HepG2 (cell line): Measurements from ENCODE around the gene CCDC117. TPM values are rescaled to one million over a fixed set of nuclear protein-coding genes. Genes with fewer than 3 reads are reported as not detected.

Experiments used
- DPF2 ChIP-seq: sonication (generic); formaldehyde crosslinking; IDR thresholded peaks from 2 replicates; pipeline ENCODE4 v1.4.0; 2020; ENCODE audit warnings: mild to moderate bottlenecking, low read depth, missing genetic modification reagents, borderline replicate concordance
- GTF3A ChIP-seq: sonication (generic); formaldehyde crosslinking; conservative IDR thresholded peaks from 2 replicates; pipeline ENCODE4 v1.4.0; 2020; ENCODE audit warnings: mild to moderate bottlenecking, missing genetic modification reagents
- IKZF1 ChIP-seq: fragments of 450-650 bp; IDR thresholded peaks from 2 replicates; pipeline ENCODE4 v1.7.1; 2016
- ZNF407 ChIP-seq: sonication (generic); formaldehyde crosslinking; IDR thresholded peaks from one replicate; pipeline ENCODE4 v1.5.1; 2020; ENCODE audit warnings: mild to moderate bottlenecking, missing genetic modification reagents; ENCODE audit errors: not compliant biosample characterization
- ZNF746 ChIP-seq: sonication (generic); formaldehyde crosslinking; IDR thresholded peaks from 2 replicates; pipeline ENCODE4 v1.8.0; 2022; ENCODE audit warnings: mild to moderate bottlenecking, missing genetic modification reagents
- polyA plus RNA-seq, 8 experiments: library from polyadenylated mRNA; depleted of rRNA in 3 of 8; stranded (reverse) in 7 of 8; unstranded in 1 of 8; fragments of >200 nt; fragmentation: Illumina TruSeq in 4 of 8; extraction: Trizol in 4 of 8; gene quantifications; 2 replicates each; pipeline versions ENCODE4 v1.2.1 to v1.2.3, GENCODE V29; 2011 to 2016; ENCODE audit warnings: low read depth in 4 of 8, missing spikeins in 1 of 8, mixed read lengths in 1 of 8; ENCODE audit not compliant: insufficient read depth in 1 of 8
- total RNA-seq, 5 experiments: library from RNA; depleted of rRNA; stranded (reverse); fragments of >200 nt; fragmentation: Illumina TruSeq; extraction: Trizol; gene quantifications; 2 replicates each; pipeline ENCODE4 v1.2.3, GENCODE V29; 2016; ENCODE audit warnings: low read depth in 1 of 5
- TF ChIP-seq, protein P1 (sequence below): sonication (generic); formaldehyde crosslinking; IDR thresholded peaks from 2 replicates; pipeline ENCODE4 v1.4.0; 2020; ENCODE audit warnings: missing genetic modification reagents, borderline replicate concordance

CCDC117 gene
- total and polyA plus RNA-seq, 2 of the 13 experiments (the other 11 are each of a cell fraction or from before 2014, with no cell fraction given): 12.6 to 34.2 TPM

- no peak for TF ChIP-seq ZNF407
- TF ChIP-seq DPF2 (CRISPR knock-in tag): no peak
- TF ChIP-seq IKZF1: no peak
- no peak for TF ChIP-seq GTF3A (CRISPR knock-in tag)
- TF ChIP-seq, protein P1, sequence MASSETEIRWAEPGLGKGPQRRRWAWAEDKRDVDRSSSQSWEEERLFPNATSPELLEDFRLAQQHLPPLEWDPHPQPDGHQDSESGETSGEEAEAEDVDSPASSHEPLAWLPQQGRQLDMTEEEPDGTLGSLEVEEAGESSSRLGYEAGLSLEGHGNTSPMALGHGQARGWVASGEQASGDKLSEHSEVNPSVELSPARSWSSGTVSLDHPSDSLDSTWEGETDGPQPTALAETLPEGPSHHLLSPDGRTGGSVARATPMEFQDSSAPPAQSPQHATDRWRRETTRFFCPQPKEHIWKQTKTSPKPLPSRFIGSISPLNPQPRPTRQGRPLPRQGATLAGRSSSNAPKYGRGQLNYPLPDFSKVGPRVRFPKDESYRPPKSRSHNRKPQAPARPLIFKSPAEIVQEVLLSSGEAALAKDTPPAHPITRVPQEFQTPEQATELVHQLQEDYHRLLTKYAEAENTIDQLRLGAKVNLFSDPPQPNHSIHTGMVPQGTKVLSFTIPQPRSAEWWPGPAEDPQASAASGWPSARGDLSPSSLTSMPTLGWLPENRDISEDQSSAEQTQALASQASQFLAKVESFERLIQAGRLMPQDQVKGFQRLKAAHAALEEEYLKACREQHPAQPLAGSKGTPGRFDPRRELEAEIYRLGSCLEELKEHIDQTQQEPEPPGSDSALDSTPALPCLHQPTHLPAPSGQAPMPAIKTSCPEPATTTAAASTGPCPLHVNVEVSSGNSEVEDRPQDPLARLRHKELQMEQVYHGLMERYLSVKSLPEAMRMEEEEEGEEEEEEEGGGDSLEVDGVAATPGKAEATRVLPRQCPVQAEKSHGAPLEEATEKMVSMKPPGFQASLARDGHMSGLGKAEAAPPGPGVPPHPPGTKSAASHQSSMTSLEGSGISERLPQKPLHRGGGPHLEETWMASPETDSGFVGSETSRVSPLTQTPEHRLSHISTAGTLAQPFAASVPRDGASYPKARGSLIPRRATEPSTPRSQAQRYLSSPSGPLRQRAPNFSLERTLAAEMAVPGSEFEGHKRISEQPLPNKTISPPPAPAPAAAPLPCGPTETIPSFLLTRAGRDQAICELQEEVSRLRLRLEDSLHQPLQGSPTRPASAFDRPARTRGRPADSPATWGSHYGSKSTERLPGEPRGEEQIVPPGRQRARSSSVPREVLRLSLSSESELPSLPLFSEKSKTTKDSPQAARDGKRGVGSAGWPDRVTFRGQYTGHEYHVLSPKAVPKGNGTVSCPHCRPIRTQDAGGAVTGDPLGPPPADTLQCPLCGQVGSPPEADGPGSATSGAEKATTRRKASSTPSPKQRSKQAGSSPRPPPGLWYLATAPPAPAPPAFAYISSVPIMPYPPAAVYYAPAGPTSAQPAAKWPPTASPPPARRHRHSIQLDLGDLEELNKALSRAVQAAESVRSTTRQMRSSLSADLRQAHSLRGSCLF (CRISPR knock-in tag): no peak
- TF ChIP-seq ZNF746 (CRISPR knock-in tag): no peak
- TF ChIP-seq, all 625 proteins: peak for 70
Measured at GRCh38 chr22:28759861-28760560, 12.5 kb upstream of the CCDC117 start (continued).
